Activated T-cell treated with anti-CD3 and anti-CD28 coated beads for 24 hours (primary cell): ENCODE data around the gene KIF19.
"Not testable (repeated sequence)": the region's sequence is repeated elsewhere in the genome, so short reads cannot be mapped to it uniquely, and the experiment has no call there.

Source experiments
- DNase-seq: peaks from one replicate; pipeline ENCODE4 v3.0.0-alpha.2; 2020; ENCODE audit warnings: low read depth

The KIF19 gene

GRCh38 chr17:74389937-74390679, 64.1 kb downstream of the KIF19 start:
- DNase-seq: no peak

DNA sequence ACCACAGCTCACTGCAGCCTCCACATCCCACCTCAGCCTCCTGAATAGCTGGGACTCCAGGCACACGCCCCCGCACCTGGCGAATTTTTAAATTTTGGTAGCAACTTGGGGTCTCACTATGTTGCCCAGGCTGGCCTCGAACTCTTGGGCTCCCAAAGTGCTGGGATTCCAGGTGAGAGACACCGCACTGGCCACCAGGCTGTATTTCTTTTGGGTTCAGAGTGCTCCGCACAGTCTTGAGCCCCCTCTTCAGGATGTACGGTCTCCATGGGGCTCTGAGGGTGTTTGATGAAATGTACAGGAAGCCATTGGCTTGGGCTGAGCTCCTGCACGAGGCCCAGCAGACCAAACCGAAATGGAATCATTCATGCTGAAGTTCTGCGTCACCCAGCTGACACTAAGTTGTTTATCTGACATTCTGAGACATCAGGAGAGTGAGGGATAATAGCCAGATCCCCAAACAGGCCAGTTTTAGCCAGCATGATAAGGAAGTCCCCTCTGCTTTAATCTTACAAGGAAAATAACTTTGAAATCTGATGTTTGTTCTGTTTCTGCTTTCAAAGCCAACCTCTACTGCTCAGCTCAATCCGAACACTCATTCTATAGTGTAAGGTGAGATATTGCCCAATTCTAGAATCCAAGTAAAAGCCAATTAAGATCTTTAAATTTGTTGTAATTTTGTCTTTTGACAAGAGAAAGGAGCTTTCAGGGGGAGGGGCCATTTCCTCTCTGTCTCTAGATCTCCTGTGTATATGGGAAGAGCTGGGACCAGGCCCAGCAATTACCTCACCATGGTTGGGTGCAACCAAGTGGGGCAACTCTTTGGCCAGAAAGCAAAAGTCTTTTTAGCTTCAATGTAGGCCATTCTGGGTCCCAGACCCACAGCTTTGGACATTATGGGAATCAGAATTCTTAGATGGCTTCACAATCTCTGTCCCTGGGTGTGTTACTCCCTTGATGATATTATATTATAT, 64.9 kb downstream of the KIF19 start:
- no peak for DNase-seq

- no peak for DNase-seq
Measured at GRCh38 chr17:74391771-74392170, 65.7 kb downstream of the KIF19 start.

DNA sequence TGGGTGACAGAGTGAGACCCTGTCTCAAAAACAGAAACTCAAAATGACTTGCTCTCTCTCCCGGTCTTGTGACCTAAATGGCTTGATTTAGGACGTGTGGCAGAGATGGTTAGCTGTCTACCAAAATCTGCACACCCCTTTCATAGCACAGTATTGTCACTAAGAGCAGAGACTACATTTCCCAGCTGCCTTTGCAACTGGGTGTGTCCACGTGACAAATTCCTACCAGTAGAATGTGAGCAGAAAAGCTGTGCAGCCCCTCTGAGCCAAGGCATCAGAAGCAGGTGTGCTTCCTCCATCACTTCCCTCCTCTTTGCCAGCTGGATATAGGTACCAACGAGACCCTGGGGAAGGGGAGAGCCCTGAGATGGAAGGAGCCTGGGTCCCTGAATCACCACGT, 66.8 kb downstream of the KIF19 start:
- DNase-seq: no peak

- DNase-seq: no peak
Measured at GRCh38 chr17:74393346-74393942, 67.4 kb downstream of the KIF19 start.

DNA sequence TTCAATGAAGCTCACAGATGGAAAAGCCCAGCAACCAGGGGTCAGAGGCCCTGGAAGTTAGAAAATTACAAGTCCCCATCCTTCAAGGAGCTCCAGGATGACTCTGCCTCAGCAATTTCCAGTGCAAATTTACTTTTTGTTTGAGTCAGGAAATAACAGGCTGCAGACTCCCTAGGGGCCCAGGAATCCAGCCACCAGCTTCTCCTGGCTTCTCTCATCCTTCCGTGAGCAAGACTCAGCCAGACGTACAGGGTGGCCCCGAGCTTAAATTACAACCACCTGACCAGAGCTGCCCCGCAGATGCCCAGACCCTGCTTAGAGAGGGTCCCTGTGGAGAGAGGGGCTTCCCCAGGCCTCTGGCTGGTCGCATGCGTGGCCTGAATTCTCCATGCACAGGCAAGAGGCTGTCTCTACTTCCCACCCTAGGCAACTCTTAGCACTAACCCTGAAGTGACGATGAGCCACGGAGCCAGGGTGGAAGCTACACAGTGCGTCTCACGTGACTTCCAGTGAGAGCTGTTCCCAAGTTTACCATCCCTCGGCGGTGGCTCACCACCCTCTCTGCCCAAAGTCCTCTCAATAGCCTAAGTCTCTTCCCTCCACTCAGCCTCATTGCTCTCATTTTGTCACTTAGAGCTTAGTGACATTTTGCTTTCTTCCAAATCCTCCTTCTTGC, 68.4 kb downstream of the KIF19 start:
- no peak for DNase-seq

GRCh38 chr17:74394977-74395376, 69.0 kb downstream of the KIF19 start:
- no peak for DNase-seq

- no peak for DNase-seq
Measured at GRCh38 chr17:74396567-74396966, 70.5 kb downstream of the KIF19 start.

DNA sequence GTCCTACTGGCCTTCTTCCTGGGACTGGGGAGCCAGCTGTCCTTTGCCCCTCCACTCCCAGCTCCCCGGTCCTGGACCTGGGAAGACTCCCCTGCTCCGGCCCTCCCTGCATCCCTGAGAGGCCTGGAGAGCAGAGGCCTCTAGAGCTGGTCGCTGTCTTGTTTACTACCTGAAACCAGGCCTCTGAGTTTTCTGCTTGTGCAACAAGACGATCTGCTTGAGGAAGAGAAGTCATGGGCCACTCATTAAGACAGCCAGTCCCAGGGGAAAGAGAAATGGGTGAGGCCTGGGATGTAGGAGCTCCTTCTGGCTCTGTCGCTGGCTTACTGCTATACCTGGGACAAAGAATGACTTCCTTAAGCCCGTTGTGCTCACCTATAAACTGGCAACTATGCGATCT, 76.0 kb downstream of the KIF19 start:
- DNase-seq: no peak

DNA sequence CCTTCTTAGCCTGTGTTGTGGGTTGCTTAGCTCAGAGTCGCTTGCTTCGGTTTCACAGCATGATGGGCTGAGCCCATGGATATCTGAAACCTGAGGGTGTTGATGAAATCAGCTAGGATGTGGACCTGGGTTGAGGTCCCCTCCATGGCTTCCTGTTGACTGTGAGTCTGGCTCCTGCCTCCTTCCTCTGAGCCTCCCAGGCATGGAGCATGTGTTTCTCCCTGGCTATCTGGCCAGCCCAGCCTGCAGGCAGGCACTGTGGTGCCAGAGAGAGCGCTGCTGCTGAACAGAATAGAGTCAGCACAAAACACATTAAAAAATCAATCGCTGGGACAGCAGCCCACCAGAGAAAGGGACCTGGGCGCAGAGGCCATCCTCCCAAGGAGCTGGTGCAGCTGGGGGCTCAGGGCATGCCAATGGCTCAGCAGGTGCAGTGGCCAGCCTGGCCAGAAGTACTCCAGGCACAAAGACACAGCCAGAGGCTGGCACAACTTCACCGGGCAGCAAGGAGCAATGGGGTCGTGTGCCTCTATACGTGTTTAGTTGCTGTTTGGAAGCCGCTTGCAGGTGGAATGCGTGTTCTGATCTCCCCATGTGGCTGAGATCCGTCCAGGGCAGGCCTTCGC, 77.6 kb downstream of the KIF19 start:
- DNase-seq: no peak

- no peak for DNase-seq
Measured at GRCh38 chr17:74404218-74404617, 78.2 kb downstream of the KIF19 start.

- no peak for DNase-seq
Measured at GRCh38 chr17:74404789-74405188, 78.8 kb downstream of the KIF19 start.

DNA sequence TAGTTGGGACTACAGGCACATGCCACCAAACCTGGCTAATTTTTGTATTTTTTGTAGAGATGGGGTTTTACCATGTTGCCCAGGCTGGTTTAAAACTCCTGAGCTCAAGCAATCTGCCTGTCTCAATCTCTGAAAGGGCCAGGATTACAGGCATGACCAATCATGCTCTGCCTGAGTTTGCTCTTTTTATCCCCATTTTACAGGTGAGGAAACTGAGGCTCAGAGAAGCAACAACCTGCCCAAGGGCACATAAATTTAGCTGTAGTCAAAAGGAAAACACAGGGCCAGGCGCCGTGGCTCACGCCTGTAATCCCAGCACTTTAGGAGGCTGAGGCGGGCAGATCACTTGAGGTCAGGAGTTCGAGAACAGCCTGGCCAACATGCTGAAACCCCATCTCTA, 79.3 kb downstream of the KIF19 start:
- DNase-seq: not testable (repeated sequence)
